ENCODE measurements around the gene DYNC1I1.

DYNC1I1 gene

GRCh38 chr7:96118449-96119001 lies 346.2 kb downstream of the DYNC1I1 start:
- in situ Hi-C loops (cut with MboI; ENCODE audit: low sequenced_read_pairs): no loop called here

- in situ Hi-C loops (cut with MboI; ENCODE audit: low sequenced_read_pairs): no loop called here
Measured at GRCh38 chr7:96120445-96121225, 348.3 kb downstream of the DYNC1I1 start.

- in situ Hi-C loops (cut with MboI; ENCODE audit: low sequenced_read_pairs): no loop called here
Measured at GRCh38 chr7:96121752-96122151, 349.4 kb downstream of the DYNC1I1 start.

- in situ Hi-C loops (cut with MboI; ENCODE audit: low sequenced_read_pairs): no loop called here
Measured at GRCh38 chr7:96122746-96123145, 350.4 kb downstream of the DYNC1I1 start.

GRCh38 chr7:96126382-96126781 lies 354.0 kb downstream of the DYNC1I1 start:
- in situ Hi-C loops (cut with MboI; ENCODE audit: low sequenced_read_pairs): no loop called here

GRCh38 chr7:96127746-96128145 lies 355.4 kb downstream of the DYNC1I1 start:
- in situ Hi-C loops (cut with MboI; ENCODE audit: low sequenced_read_pairs): no loop called here

- in situ Hi-C loops (cut with MboI; ENCODE audit: low sequenced_read_pairs): no loop called here
Measured at GRCh38 chr7:96131525-96131924, 359.2 kb downstream of the DYNC1I1 start.

GRCh38 chr7:96135241-96135640 lies 362.9 kb downstream of the DYNC1I1 start:
- in situ Hi-C loops (cut with MboI; ENCODE audit: low sequenced_read_pairs): no loop called here

- in situ Hi-C loops (cut with MboI; ENCODE audit: low sequenced_read_pairs): no loop called here
Measured at GRCh38 chr7:96136600-96137239, 364.4 kb downstream of the DYNC1I1 start.

GRCh38 chr7:96143495-96144259 lies 371.3 kb downstream of the DYNC1I1 start:
- in situ Hi-C loops (cut with MboI; ENCODE audit: low sequenced_read_pairs): no loop called here

GRCh38 chr7:96144260-96144526 lies 371.8 kb downstream of the DYNC1I1 start:
- in situ Hi-C loops (cut with MboI; ENCODE audit: low sequenced_read_pairs): no loop called here

All from HL-60/S4 treated with retinoic acid at 250 ng/mL for 4 days and 3 days (cell line).